Loucy (cell line): Measurements from ENCODE around the gene TPTE.
"Not testable (repeated sequence)": the region's sequence is repeated elsewhere in the genome, so short reads cannot be mapped to it uniquely, and the experiment has no call there.

ENCODE experiments used
- H2AFZ ChIP-seq: fragments of 200-600 bp; sonication (generic); 2 replicates; pipeline ENCODE4 v1.6.0; 2016; ENCODE audit warnings: antibody characterized with exemption, mild to moderate bottlenecking, low read length, moderate library complexity
- H3F3A ChIP-seq: fragments of 200-600 bp; 2 replicates; pipeline ENCODE4 v1.6.0; 2016; ENCODE audit warnings: antibody characterized with exemption, low read depth, mild to moderate bottlenecking
- H3K27me3 ChIP-seq: fragments of 200-600 bp; sonication (generic); 2 replicates; pipeline ENCODE4 v1.6.1; 2014; ENCODE audit warnings: low read length, mild to moderate bottlenecking; ENCODE audit not compliant: insufficient read depth, poor library complexity, severe bottlenecking
- H3K36me3 ChIP-seq: fragments of 200-600 bp; sonication (generic); 2 replicates; pipeline ENCODE4 v1.6.1; 2016; ENCODE audit warnings: low read length; ENCODE audit not compliant: insufficient read depth
- H3K4me1 ChIP-seq: fragments of 200-600 bp; sonication (generic); 2 replicates; pipeline ENCODE4 v1.5.1; 2014; ENCODE audit warnings: low read length, mild to moderate bottlenecking; ENCODE audit not compliant: insufficient read depth, poor library complexity, severe bottlenecking
- H3K4me2 ChIP-seq: fragments of 200-600 bp; sonication (generic); 2 replicates; pipeline ENCODE4 v1.6.0; 2014; ENCODE audit warnings: antibody characterized with exemption, low read length, low read depth, mild to moderate bottlenecking; ENCODE audit not compliant: poor library complexity, severe bottlenecking
- H3K4me3 ChIP-seq: fragments of 200-600 bp; sonication (generic); 2 replicates; pipeline ENCODE4 v1.5.1; 2014; ENCODE audit warnings: low read length, mild to moderate bottlenecking, mixed read lengths; ENCODE audit not compliant: poor library complexity, severe bottlenecking
- H3K79me2 ChIP-seq: fragments of 200-600 bp; sonication (generic); 2 replicates; pipeline ENCODE4 v1.6.1; 2014; ENCODE audit warnings: low read length; ENCODE audit not compliant: insufficient read depth
- H3K9ac ChIP-seq: fragments of 200-600 bp; sonication (generic); 2 replicates; pipeline ENCODE4 v1.6.0; 2014; ENCODE audit warnings: mild to moderate bottlenecking, low read depth, low read length, moderate library complexity; ENCODE audit not compliant: poor library complexity, severe bottlenecking
- H3K9me2 ChIP-seq: fragments of 200-600 bp; sonication (generic); replicated peaks from 2 replicates; pipeline ENCODE4 v1.6.1; 2016; ENCODE audit warnings: low read depth, low read length, mixed read lengths
- H3K9me3 ChIP-seq: fragments of 200-600 bp; sonication (generic); 2 replicates; pipeline ENCODE4 v1.6.1; 2014; ENCODE audit warnings: mild to moderate bottlenecking, antibody characterized with exemption, low read length, low read depth; ENCODE audit not compliant: insufficient read depth
- H4K20me1 ChIP-seq: fragments of 200-600 bp; sonication (generic); 2 replicates; pipeline ENCODE4 v1.6.0; 2014; ENCODE audit warnings: antibody characterized with exemption, low read length, mild to moderate bottlenecking; ENCODE audit not compliant: insufficient read depth, poor library complexity, severe bottlenecking
- EZH2phosphoT487 ChIP-seq: fragments of 200-600 bp; IDR thresholded peaks from 2 replicates; pipeline ENCODE4 v1.6.1; 2018; ENCODE audit warnings: antibody characterized with exemption, mild to moderate bottlenecking, moderate library complexity, borderline replicate concordance
- TF ChIP-seq, protein P1 (sequence below): fragments of 200-600 bp; sonication (generic); conservative IDR thresholded peaks from 2 replicates; pipeline ENCODE4 v1.5.1; 2014; ENCODE audit warnings: mild to moderate bottlenecking, antibody characterized with exemption, low read length

Gene TPTE

GRCh38 chr21:10539956-10540355 lies 18.6 kb downstream of the TPTE start:
- Histone ChIP-seq H4K20me1 (no peaks in the 10 kb centered on the region), H3K27me3 (no peaks in the 10 kb centered on the region), H3K9me2 (no peaks in the 10 kb centered on the region), H3K9ac (no peak overlapping the region), H3F3A (no peaks in the 10 kb centered on the region), H2AFZ (no peak overlapping the region), H3K4me3 (no peak overlapping the region), H3K4me2 (no peak overlapping the region), H3K36me3 (no peaks in the 10 kb centered on the region), H3K4me1 (no peaks in the 10 kb centered on the region), H3K9me3 (peaks cover 7% of the 10 kb centered on the region; the same call in 1 of the 2 replicates), H3K79me2 (no peaks in the 10 kb centered on the region)
- TF ChIP-seq, protein P1, sequence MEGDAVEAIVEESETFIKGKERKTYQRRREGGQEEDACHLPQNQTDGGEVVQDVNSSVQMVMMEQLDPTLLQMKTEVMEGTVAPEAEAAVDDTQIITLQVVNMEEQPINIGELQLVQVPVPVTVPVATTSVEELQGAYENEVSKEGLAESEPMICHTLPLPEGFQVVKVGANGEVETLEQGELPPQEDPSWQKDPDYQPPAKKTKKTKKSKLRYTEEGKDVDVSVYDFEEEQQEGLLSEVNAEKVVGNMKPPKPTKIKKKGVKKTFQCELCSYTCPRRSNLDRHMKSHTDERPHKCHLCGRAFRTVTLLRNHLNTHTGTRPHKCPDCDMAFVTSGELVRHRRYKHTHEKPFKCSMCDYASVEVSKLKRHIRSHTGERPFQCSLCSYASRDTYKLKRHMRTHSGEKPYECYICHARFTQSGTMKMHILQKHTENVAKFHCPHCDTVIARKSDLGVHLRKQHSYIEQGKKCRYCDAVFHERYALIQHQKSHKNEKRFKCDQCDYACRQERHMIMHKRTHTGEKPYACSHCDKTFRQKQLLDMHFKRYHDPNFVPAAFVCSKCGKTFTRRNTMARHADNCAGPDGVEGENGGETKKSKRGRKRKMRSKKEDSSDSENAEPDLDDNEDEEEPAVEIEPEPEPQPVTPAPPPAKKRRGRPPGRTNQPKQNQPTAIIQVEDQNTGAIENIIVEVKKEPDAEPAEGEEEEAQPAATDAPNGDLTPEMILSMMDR: no peak
- no peak for TF ChIP-seq EZH2phosphoT487

DNA sequence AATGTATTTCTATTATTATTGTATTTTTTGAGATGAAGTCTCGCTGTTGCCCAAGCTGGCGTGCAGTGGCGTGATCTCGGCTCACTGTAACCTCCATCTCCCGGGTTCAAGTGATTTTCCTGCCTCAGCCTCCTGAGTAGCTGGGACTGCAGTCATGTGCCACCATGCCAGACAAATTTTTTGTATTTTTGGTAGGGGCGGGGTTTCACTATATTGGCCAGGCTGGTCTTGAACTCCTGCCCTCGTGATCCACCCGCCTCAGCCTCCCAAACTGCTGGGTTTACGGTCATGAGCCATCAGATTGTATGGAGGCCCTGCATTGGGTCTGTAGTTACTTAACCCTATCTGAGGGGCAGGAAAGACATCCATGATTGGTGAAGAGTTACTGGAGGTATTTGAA lies 23.0 kb downstream of the TPTE start:
- H3K4me2 ChIP-seq, H4K20me1 ChIP-seq, H3K36me3 ChIP-seq, H3K9me2 ChIP-seq, H2AFZ ChIP-seq, H3K4me3 ChIP-seq, H3K9ac ChIP-seq, H3K4me1 ChIP-seq, H3K27me3 ChIP-seq, H3F3A ChIP-seq, H3K79me2 ChIP-seq: not testable (repeated sequence)
- H3K9me3 ChIP-seq: peaks cover 11% of the 10 kb centered on the region; the same call in 1 of the 2 replicates

- H3K9me3 ChIP-seq, H3K4me1 ChIP-seq, H3K4me2 ChIP-seq, H3F3A ChIP-seq, H3K36me3 ChIP-seq, H3K27me3 ChIP-seq, H3K79me2 ChIP-seq, H4K20me1 ChIP-seq, H3K9ac ChIP-seq, H3K4me3 ChIP-seq, H2AFZ ChIP-seq, H3K9me2 ChIP-seq: not testable (repeated sequence)
Measured at GRCh38 chr21:10547868-10548267, 26.5 kb downstream of the TPTE start.

- H3K9me2 ChIP-seq, H3K9ac ChIP-seq, H3K9me3 ChIP-seq, H2AFZ ChIP-seq, H4K20me1 ChIP-seq, H3F3A ChIP-seq, H3K4me2 ChIP-seq, H3K27me3 ChIP-seq, H3K36me3 ChIP-seq, H3K79me2 ChIP-seq, H3K4me3 ChIP-seq, H3K4me1 ChIP-seq: not testable (repeated sequence)
Measured at GRCh38 chr21:10548331-10548954, 27.1 kb downstream of the TPTE start.

GRCh38 chr21:10570803-10571202 lies 49.4 kb downstream of the TPTE start:
- not testable (repeated sequence) for H3K9me2 ChIP-seq, H3K36me3 ChIP-seq, H3K4me3 ChIP-seq

GRCh38 chr21:10574531-10575310 lies 53.3 kb downstream of the TPTE start:
- not testable (repeated sequence) for H3K27me3 ChIP-seq, H3K9ac ChIP-seq, H4K20me1 ChIP-seq, H3K9me2 ChIP-seq, H3K4me1 ChIP-seq, H2AFZ ChIP-seq, H3F3A ChIP-seq, H3K36me3 ChIP-seq, H3K4me3 ChIP-seq, H3K79me2 ChIP-seq, H3K4me2 ChIP-seq
- H3K9me3 ChIP-seq: peaks cover 18% of the 10 kb centered on the region

More at GRCh38 chr21:10570803-10571202, 49.4 kb downstream of the TPTE start:
- H3K27me3 ChIP-seq, H3K4me2 ChIP-seq, H3K9ac ChIP-seq, H4K20me1 ChIP-seq, H2AFZ ChIP-seq, H3K4me1 ChIP-seq, H3F3A ChIP-seq, H3K79me2 ChIP-seq: not testable (repeated sequence)
- peaks cover 18% of the 10 kb centered on the region for H3K9me3 ChIP-seq
